ENCODE measurements around the gene TUBB1.

DNA sequence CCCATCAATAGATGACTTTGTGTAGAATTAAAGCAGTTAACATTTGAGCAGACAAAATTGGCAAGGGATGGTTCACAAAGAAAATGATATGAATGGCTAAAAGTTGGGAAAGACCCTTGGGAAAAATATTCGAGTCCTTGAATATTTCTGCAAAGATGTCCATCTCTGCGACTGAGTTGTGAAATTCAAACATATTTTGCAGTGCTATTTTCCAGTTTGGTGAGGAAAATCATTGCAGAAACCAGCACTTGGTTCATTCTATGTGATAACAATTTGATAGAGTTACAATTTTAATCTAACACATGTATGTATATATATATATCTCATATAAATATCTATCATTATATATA lies 29.4 kb downstream of the TUBB1 start:
- TF ChIP-seq POLR2A (IDR thresholded peaks at IDR 0.05; ENCODE audit: low read length) (no peak), GATA1 (IDR thresholded peaks at IDR 0.05; ENCODE audit: low read depth, low read length) (no peak)
